GM21576 (cell line): ENCODE results near the gene FSTL4.

ENCODE experiments used
- ATAC-seq: cut with Tn5 transposase; IDR thresholded peaks from one replicate; pipeline ENCODE4 v1.9.1; 2021; ENCODE audit warnings: mild to moderate bottlenecking, moderate library complexity; ENCODE audit not compliant: unreplicated experiment

Gene FSTL4

GRCh38 chr5:133275631-133276030, 336.7 kb downstream of the FSTL4 start:
- no peak for ATAC-seq

GRCh38 chr5:133274597-133274935, 337.8 kb downstream of the FSTL4 start:
- no peak for ATAC-seq

- ATAC-seq = no peak
Measured at GRCh38 chr5:133273661-133274596, 338.4 kb downstream of the FSTL4 start.

DNA sequence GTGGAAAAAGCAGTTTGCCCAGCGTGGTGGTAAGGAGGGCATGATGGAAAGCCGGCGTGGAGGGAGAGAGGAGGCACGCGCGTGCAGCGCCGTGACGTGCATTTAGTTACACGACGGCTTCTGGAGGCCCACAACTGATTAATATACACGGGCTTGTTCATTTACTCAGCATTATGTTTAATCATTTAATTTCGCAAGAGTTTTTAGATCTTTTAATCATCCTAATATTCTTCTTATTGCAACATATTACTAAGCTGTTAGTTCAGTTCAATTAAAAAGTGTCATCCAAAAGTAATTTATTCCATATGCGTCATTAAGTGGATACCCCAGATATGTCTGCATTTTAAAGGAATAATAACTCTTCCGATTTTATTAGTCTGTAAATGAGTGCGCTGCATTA, 340.0 kb downstream of the FSTL4 start:
- no peak for ATAC-seq

DNA sequence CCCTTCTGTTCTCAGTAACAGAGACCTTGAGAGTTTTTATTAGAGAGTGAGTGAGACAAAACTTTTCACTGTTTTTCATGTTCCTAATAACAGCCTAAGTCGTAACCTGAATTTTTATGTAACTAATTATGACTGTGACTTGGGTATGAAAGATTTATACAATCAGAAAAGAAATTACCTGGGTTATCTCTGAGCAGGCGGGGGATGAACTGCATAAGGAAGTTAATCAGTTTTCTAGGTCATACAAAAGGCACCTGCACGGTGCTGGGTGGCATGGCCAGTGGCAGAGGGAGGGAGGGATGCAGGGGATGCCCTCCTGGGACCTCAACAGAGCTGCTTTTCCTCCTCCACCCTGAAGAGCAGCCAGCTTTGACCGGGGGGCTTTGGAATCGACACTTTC, 340.7 kb downstream of the FSTL4 start:
- no peak for ATAC-seq

DNA sequence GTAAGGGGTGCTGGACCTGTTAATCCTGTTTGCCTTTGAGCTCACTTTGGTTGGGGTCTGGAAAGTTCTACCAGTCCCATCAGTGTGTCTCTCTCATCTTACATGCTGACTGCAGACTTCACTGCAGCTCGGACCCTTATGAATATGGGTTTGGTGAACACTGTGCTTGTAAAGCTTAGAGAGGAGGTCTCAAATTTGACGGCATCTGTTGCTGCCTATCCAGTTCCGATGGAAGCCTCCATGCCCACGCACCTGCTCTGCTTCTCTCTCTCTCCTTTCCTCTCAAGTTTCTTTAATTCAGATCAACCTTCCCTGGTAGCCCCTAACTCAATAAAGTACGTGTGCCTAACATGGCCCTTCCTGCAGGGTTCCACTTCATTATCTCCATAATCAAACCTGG, 342.6 kb downstream of the FSTL4 start:
- ATAC-seq = no peak

DNA sequence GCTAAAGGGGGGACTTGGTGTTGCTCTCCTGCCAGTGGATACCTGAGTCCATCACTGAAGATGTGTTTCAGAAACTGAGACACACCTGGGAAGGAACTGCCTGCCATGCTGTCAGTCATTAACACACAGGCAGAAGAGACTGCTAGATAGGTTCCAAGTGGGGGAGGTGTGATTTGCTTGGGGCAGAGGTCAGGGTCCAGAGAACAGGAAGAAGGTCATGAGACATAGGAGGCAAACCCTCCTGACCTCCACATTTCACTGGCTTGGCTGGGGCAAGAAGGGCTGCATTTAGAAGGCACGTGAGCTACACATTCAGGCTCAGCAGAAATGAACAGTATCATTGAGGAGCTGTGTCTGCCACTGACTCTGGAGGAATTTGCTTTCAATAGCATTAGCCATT, 344.7 kb downstream of the FSTL4 start:
- no peak for ATAC-seq

GRCh38 chr5:133266966-133267365, 345.4 kb downstream of the FSTL4 start:
- ATAC-seq = no peak

DNA sequence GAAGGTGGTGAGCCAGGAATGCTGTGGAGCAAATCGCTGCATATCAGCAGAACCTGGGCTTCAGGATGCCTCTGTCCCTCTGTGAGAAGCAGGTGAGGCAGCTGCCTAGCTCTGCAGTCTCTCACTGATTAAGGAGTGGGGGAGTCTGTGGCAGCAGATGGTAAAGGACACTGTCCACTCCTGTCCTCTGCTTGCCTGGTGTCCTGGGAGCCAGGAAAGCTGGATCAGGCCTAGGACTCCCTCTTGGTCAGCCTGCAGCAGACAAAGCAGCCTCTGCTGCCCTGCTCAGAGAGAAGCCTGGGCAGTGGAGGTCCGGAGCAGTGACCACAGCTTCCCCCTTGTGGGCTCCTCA, 345.8 kb downstream of the FSTL4 start:
- ATAC-seq = no peak

DNA sequence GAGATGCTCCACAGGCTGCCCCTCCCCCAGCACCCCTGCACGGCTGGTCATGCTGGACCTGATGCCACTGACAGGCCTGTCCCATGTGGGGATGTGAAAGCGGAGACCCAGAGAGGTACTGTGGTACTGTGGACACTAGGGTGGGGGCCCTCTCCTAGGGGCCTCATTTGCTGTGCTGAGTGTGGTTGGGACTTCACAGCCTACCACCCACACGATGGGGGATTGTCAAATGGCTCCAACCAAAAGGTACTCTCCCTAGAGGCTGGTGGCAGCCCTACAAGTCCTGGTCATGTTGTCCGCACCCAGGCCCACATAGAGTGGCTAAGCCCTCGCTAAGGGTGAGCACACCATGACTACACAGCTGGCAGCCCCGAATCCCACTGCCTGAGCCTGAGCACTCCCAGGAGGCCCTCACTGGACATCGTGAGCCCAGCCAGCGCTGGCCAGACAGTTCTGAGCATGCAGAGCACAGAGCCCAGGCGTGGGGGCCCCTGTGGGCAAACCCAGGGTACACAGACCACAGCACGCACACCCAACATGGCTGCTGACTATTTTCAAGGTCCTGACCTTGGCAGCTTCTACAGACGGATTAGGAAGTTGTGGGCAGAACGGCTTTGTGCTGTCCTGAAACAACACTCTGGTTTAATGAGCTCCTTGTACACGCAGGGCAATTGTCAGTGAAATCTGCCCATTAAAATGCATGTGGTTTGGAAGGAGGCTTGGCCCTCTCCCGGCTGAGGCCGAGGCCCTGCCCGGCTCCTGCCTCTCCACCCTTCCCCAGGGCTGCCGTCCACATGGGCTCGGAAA, 346.4 kb downstream of the FSTL4 start:
- no peak for ATAC-seq

DNA sequence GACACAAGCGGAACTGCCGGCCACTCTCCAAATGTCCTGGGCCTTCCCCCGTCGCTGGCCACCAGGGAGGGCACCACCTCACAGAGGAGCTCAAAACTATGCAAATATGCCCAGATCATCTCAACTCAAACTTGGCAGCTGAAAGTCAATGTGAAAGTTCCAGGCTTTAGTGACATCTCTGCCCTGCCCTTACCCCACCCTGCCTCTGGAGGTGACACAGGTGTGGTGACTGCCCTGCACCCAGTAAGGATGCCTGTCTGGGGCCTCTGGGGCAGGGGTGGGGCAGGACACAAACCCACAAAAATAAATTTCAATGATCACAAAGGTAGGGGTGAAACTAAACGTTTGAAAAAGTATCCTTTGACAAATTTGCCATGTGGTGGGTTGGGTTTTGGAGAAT, 347.1 kb downstream of the FSTL4 start:
- no peak for ATAC-seq

- no peak for ATAC-seq
Measured at GRCh38 chr5:133262690-133263089, 349.7 kb downstream of the FSTL4 start.

DNA sequence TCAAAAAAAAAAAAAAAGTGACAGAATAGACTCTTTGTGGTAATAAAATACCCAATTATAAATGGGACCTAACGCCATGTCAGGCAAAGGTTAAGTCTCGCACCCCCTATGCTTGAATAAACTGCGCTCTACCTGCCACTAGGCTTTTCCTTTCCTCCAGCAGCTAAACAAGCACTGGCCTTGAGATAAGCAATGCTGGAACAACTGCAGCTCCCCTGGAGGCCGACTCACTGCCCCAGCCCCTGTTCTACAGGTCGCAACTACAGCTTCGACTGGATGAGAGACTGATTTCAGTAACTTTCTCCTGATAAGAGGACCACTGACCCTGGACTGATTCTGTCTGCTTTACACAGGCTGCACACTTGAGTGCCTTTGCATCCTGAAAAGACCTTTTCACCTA, 350.3 kb downstream of the FSTL4 start:
- ATAC-seq = no peak

GRCh38 chr5:133260715-133261114, 351.6 kb downstream of the FSTL4 start:
- no peak for ATAC-seq

DNA sequence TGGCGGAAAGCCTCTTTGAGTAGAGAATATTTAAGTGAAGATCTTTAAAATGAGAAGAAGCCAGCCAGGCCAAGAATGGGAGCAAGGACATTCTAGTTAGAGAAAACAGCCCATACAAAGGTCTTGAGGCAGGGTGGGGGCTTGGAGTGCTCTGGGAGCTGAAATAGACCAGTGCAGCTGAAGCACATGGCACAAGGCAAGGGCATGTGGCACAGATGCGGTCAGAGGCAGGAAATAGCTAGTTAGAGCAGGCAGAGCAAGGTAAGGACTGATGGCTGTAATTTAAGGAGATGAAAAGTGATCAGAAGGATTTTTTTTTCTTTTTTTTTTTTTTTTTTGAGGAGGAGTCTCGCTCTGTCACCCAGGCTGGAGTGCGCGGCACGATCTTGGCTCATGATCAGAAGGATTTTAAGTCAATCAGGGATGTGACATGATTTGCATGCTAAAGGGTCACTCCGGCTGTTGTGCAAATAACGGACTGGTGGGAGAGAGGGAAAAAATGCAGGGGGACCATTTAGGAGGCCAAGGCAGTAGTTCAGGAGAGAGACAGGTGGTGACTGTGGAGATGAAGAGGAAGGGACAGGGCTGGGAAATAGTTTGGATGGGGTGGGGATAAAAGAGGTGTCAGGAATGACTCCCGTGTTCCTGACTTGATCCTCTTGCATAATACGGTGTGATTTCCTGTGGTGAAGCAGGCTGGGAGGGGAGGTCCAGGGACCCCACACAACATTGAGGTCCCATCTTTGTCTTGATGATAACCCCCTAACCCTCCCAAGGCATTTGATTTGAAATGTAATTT, 352.9 kb downstream of the FSTL4 start:
- no peak for ATAC-seq

GRCh38 chr5:133257977-133258376, 354.4 kb downstream of the FSTL4 start:
- ATAC-seq = no peak

GRCh38 chr5:133256276-133256675, 356.1 kb downstream of the FSTL4 start:
- no peak for ATAC-seq

GRCh38 chr5:133254803-133255202, 357.5 kb downstream of the FSTL4 start:
- no peak for ATAC-seq

- ATAC-seq = no peak
Measured at GRCh38 chr5:133253671-133254070, 358.7 kb downstream of the FSTL4 start.

DNA sequence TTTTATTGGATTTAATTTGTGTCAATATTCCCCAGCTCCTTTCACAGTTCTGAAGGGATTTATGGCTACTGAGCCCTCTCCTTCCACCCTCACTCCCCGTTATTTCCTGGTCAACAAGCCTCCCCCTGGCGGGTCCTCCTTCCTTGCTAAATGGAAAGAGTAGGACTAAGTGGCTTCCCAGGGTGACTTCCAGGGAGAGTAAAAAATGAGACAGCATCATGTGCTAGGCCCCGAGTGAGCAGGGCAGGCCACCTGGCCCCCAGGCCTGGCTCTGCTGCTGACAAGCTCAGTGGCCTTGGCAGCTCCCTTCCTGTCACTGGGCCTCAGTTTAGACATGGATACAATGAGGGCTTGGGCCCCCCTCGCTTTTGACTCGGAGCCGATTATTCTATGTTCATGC, 359.3 kb downstream of the FSTL4 start:
- no peak for ATAC-seq

- no peak for ATAC-seq
Measured at GRCh38 chr5:133252133-133252480, 360.2 kb downstream of the FSTL4 start.
